Karpas-422 (cell line): ENCODE measurements around the gene MEX3A. TPM values are rescaled to one million over a fixed set of nuclear protein-coding genes. Genes with fewer than 3 reads are reported as not detected.

Source experiments
- DNase-seq: peaks from one replicate; pipeline ENCODE4 v3.0.0-alpha.2; 2015
- H2AFZ ChIP-seq: fragments of 200-600 bp; sonication (generic); 2 replicates; pipeline ENCODE4 v1.6.1; 2014; ENCODE audit warnings: antibody characterized with exemption, low read length, mixed read lengths
- H3K27ac ChIP-seq: fragments of 200-600 bp; sonication (generic); 2 replicates; pipeline ENCODE4 v1.5.1; 2014; ENCODE audit warnings: mild to moderate bottlenecking, low read length, moderate library complexity
- H3K27me3 ChIP-seq: fragments of 200-600 bp; sonication (generic); 2 replicates; pipeline ENCODE4 v1.6.1; 2014; ENCODE audit warnings: low read length, mixed read lengths
- H3K36me3 ChIP-seq: fragments of 200-600 bp; sonication (generic); 2 replicates; pipeline ENCODE4 v1.6.1; 2014; ENCODE audit warnings: low read length, mixed read lengths; ENCODE audit not compliant: insufficient read depth
- H3K4me1 ChIP-seq: fragments of 200-600 bp; sonication (generic); 2 replicates; pipeline ENCODE4 v1.6.1; 2014; ENCODE audit warnings: mild to moderate bottlenecking, low read length, mixed read lengths
- H3K4me2 ChIP-seq: fragments of 200-600 bp; sonication (generic); 2 replicates; pipeline ENCODE4 v1.6.1; 2014; ENCODE audit warnings: low read length, low read depth, mild to moderate bottlenecking; ENCODE audit not compliant: poor library complexity, severe bottlenecking
- H3K4me3 ChIP-seq: fragments of 200-600 bp; sonication (generic); 2 replicates; pipeline ENCODE4 v1.5.1; 2014; ENCODE audit warnings: mild to moderate bottlenecking, antibody characterized with exemption, low read length, mixed read lengths
- H3K79me2 ChIP-seq: fragments of 200-600 bp; sonication (generic); 2 replicates; pipeline ENCODE4 v1.6.1; 2014; ENCODE audit warnings: mild to moderate bottlenecking, low read length, mixed read lengths
- H3K9ac ChIP-seq: fragments of 200-600 bp; sonication (generic); 2 replicates; pipeline ENCODE4 v1.6.0; 2014; ENCODE audit warnings: low read length
- H3K9me2 ChIP-seq: fragments of 200-600 bp; sonication (generic), shearing (Covaris generic); replicated peaks from 2 replicates; pipeline ENCODE4 v1.6.0; 2014; ENCODE audit warnings: mild to moderate bottlenecking, low read length, moderate library complexity; ENCODE audit not compliant: insufficient read depth
- H3K9me3 ChIP-seq: fragments of 300-700, 200-600 bp; sonication (generic); 2 replicates; pipeline ENCODE4 v1.6.1; 2014; ENCODE audit warnings: low read length, mixed read lengths
- H4K20me1 ChIP-seq: fragments of 200-600 bp; sonication (generic); 2 replicates; pipeline ENCODE4 v1.6.1; 2014; ENCODE audit warnings: mild to moderate bottlenecking, antibody characterized with exemption, low read length, low read depth; ENCODE audit not compliant: insufficient read depth
- total RNA-seq: library from RNA; depleted of rRNA; stranded (reverse); fragments of >200 nt; shearing (Covaris generic); gene quantifications from 2 replicates; pipeline ENCODE4 v1.2.3, GENCODE V29; 2014; ENCODE audit warnings: low replicate concordance; rRNA removed

Gene MEX3A
- 2.3 and 2.5 TPM in 2 replicates for total RNA-seq

DNA sequence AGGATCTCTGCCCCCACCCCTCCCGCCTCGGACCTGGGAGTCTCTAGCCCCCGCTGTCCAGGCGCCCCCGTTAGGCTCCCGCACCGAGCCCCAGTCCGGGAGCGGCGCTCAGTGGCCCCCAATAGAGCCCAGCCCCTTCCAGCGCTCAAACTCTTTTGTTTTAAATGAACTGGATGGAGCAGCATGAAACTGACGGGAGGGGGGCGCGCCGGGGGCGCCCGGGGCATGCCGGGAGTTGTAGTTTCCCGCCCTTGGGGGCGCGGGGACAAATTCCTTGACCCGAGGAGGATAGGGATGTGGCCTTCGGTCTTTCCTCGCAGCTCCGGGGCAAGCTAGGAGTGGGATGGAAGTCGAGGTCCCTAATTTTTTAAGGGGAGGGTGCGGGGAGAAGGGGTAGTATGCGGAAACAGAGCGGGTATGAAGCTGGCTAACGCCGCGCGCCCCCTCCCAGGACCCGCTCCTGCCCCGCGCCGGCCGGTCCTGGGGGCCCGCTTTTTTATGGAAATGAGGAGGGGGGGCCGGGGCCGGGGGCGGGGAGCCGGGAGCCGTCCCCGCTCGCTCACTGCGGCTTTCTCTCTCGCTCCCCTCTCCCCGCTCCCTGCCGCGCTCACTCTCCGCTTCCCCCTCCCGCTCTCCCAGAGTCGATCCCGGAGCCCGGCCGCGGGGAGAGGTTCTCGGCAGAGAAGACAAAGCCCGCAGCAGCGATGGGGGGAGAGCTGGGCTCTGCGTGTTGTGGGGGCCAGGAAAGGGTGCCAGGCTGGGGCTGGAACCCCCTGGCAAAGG lies at the start of gene MEX3A:
Gene MEX3A, minus strand, starts transcription at position 157 of the 783 bp plus-strand sequence. CDS start 467 bp downstream, outside the sequence.
- no peaks in the 10 kb centered on the region for H3K27me3 ChIP-seq
- H3K27ac ChIP-seq: no peak within 1 kb of the TSS
- no peaks in the 10 kb centered on the region for H4K20me1 ChIP-seq
- peak within 1 kb of the TSS; percentile 75 for H3K9ac ChIP-seq
- H3K9me2 ChIP-seq: no peaks in the 10 kb centered on the region
- peaks cover 34% of the 10 kb centered on the region for H3K4me1 ChIP-seq
- H3K9me3 ChIP-seq: no peaks in the 10 kb centered on the region
- no peaks in the 10 kb centered on the region for H3K79me2 ChIP-seq
- H3K4me2 ChIP-seq: peak within 1 kb of the TSS; percentile 83
- H3K4me3 ChIP-seq: peak within 1 kb of the TSS; percentile 84
- peak within 1 kb of the TSS; percentile 99 for H2AFZ ChIP-seq
- no peaks in the 10 kb centered on the region for H3K36me3 ChIP-seq
- DNase-seq: peak; percentile 85

DNA sequence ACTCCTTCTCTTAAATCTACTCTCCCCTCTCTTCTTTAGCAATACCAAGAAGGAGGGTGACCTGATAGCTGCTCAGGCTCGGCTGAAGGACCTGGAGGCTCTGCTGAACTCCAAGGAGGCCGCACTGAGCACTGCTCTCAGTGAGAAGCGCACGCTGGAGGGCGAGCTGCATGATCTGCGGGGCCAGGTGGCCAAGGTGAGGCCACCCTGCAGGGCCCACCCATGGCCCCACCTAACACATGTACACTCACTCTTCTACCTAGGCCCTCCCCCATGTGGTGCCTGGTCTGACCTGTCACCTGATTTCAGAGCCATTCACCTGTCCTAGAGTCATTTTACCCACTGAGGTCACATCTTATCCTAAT lies 48.3 kb upstream of the MEX3A start:
- Histone ChIP-seq H2AFZ (no peak overlapping the region), H3K79me2 (no peaks in the 10 kb centered on the region), H3K4me1 (peaks cover 13% of the 10 kb centered on the region), H3K9me2 (no peaks in the 10 kb centered on the region), H3K9me3 (no peaks in the 10 kb centered on the region), H4K20me1 (no peaks in the 10 kb centered on the region), H3K9ac (no peak overlapping the region), H3K4me2 (no peak overlapping the region), H3K27ac (no peak overlapping the region), H3K36me3 (no peaks in the 10 kb centered on the region), H3K4me3 (no peak overlapping the region), H3K27me3 (no peaks in the 10 kb centered on the region)
- no peak for DNase-seq

GRCh38 chr1:156129687-156130577 lies 47.7 kb upstream of the MEX3A start:
- H3K4me3 ChIP-seq: no peak overlapping the region
- H3K27me3 ChIP-seq: no peaks in the 10 kb centered on the region
- DNase-seq: peak; percentile 90

GRCh38 chr1:156128654-156129597 lies 46.7 kb upstream of the MEX3A start:
- Histone ChIP-seq H3K27ac (no peak overlapping the region), H3K9me3 (no peaks in the 10 kb centered on the region), H4K20me1 (no peaks in the 10 kb centered on the region), H3K9me2 (no peaks in the 10 kb centered on the region), H3K4me1 (peaks cover 16% of the 10 kb centered on the region), H2AFZ (no peak overlapping the region), H3K27me3 (no peaks in the 10 kb centered on the region), H3K36me3 (no peaks in the 10 kb centered on the region), H3K9ac (peak overlapping the region; percentile 35), H3K4me3 (no peak overlapping the region), H3K79me2 (no peaks in the 10 kb centered on the region), H3K4me2 (no peak overlapping the region)
- no peak for DNase-seq

More at GRCh38 chr1:156129687-156130577, 47.7 kb upstream of the MEX3A start:
- Histone ChIP-seq H3K9me2 (no peaks in the 10 kb centered on the region), H3K4me1 (peaks cover 14% of the 10 kb centered on the region), H3K27ac (no peak overlapping the region), H3K9me3 (no peaks in the 10 kb centered on the region), H2AFZ (no peak overlapping the region), H3K79me2 (no peaks in the 10 kb centered on the region), H4K20me1 (no peaks in the 10 kb centered on the region), H3K36me3 (no peaks in the 10 kb centered on the region), H3K9ac (no peak overlapping the region), H3K4me2 (no peak overlapping the region)

- Histone ChIP-seq H3K9me2 (no peaks in the 10 kb centered on the region), H3K36me3 (no peaks in the 10 kb centered on the region), H3K4me1 (peaks cover 23% of the 10 kb centered on the region), H3K9me3 (no peaks in the 10 kb centered on the region), H3K4me3 (no peak overlapping the region), H3K9ac (0 out of 2 replicates have a peak overlapping the region, but pooled peaks have one; percentile 13), H3K79me2 (no peaks in the 10 kb centered on the region), H2AFZ (no peak overlapping the region), H3K27me3 (no peaks in the 10 kb centered on the region), H3K4me2 (no peak overlapping the region), H3K27ac (no peak overlapping the region), H4K20me1 (no peaks in the 10 kb centered on the region)
- DNase-seq: no peak
Observed at GRCh38 chr1:156128308-156128653, 46.0 kb upstream of the MEX3A start.

GRCh38 chr1:156126630-156127534 lies 44.6 kb upstream of the MEX3A start:
- Histone ChIP-seq H3K27me3 (no peaks in the 10 kb centered on the region), H3K79me2 (no peaks in the 10 kb centered on the region), H3K27ac (no peak overlapping the region), H3K9me3 (no peaks in the 10 kb centered on the region), H2AFZ (peak overlapping the region; percentile 55; the same call in 1 of the 2 replicates), H3K4me3 (peak overlapping the region; percentile 75), H3K9ac (peak overlapping the region; percentile 77), H3K4me2 (peak overlapping the region; percentile 87), H3K9me2 (no peaks in the 10 kb centered on the region), H3K4me1 (peaks cover 23% of the 10 kb centered on the region), H4K20me1 (no peaks in the 10 kb centered on the region), H3K36me3 (no peaks in the 10 kb centered on the region)
- peak; percentile 46 for DNase-seq

GRCh38 chr1:156126043-156126629 lies 43.9 kb upstream of the MEX3A start:
- Histone ChIP-seq H3K4me2 (peak overlapping the region; percentile 87), H3K9ac (peak overlapping the region; percentile 77), H4K20me1 (no peaks in the 10 kb centered on the region), H3K27me3 (no peaks in the 10 kb centered on the region), H2AFZ (peak overlapping the region; percentile 55), H3K4me3 (peak overlapping the region; percentile 75), H3K9me3 (no peaks in the 10 kb centered on the region), H3K27ac (no peak overlapping the region), H3K4me1 (peaks cover 23% of the 10 kb centered on the region), H3K9me2 (no peaks in the 10 kb centered on the region), H3K36me3 (no peaks in the 10 kb centered on the region), H3K79me2 (no peaks in the 10 kb centered on the region)
- peak; percentile 87 for DNase-seq
